H9 (cell line): ENCODE measurements around the gene GPR151. TPM values are rescaled to one million over a fixed set of nuclear protein-coding genes. Genes with fewer than 3 reads are reported as not detected.

Source experiments
- DNase-seq: peaks from one replicate; pipeline ENCODE4 v3.0.0-alpha.2; 2017
- H2AFZ ChIP-seq: one replicate; pipeline ENCODE4 v1.6.1; 2013; ENCODE audit warnings: mild to moderate bottlenecking, low read length, control low read depth, moderate library complexity
- H2AK5ac ChIP-seq: 2 replicates; pipeline ENCODE4 v1.6.1; 2013; ENCODE audit warnings: low read length, control low read depth, mixed read lengths; ENCODE audit not compliant: insufficient read length
- H2BK120ac ChIP-seq: one replicate; pipeline ENCODE4 v1.6.1; 2013; ENCODE audit warnings: low read depth, mild to moderate bottlenecking, low read length, control low read depth, inconsistent platforms; ENCODE audit not compliant: poor library complexity, severe bottlenecking
- H2BK12ac ChIP-seq: 2 replicates; pipeline ENCODE4 v1.6.1; 2013; ENCODE audit warnings: low read length, control low read depth, mixed read lengths, low read depth; ENCODE audit not compliant: insufficient read length
- H2BK15ac ChIP-seq: 2 replicates; pipeline ENCODE4 v1.6.1; 2013; ENCODE audit warnings: low read depth, low read length, control low read depth
- H2BK20ac ChIP-seq: one replicate; pipeline ENCODE4 v1.6.1; 2013; ENCODE audit warnings: low read depth, mild to moderate bottlenecking, low read length, control low read depth, inconsistent platforms; ENCODE audit not compliant: poor library complexity, severe bottlenecking
- H2BK5ac ChIP-seq: 2 replicates; pipeline ENCODE4 v1.6.1; 2013; ENCODE audit warnings: low read length, control low read depth, mixed read lengths; ENCODE audit not compliant: insufficient read length
- H3K14ac ChIP-seq: 2 replicates; pipeline ENCODE4 v1.6.1; 2013; ENCODE audit warnings: low read length, control low read depth; ENCODE audit not compliant: insufficient read depth
- H3K18ac ChIP-seq: 2 replicates; pipeline ENCODE4 v1.6.1; 2013; ENCODE audit warnings: low read depth, mild to moderate bottlenecking, mixed read lengths, low read length, control low read depth; ENCODE audit not compliant: insufficient read length
- H3K23ac ChIP-seq: 2 replicates; pipeline ENCODE4 v1.6.1; 2013; ENCODE audit warnings: low read length, control low read depth, mixed read lengths, low read depth; ENCODE audit not compliant: insufficient read length
- H3K23me2 ChIP-seq: 2 replicates; pipeline ENCODE4 v1.6.1; 2013; ENCODE audit warnings: low read depth, mild to moderate bottlenecking, mixed read lengths, low read length, control low read depth; ENCODE audit not compliant: insufficient read length, poor library complexity, severe bottlenecking
- H3K27ac ChIP-seq: 2 replicates; pipeline ENCODE4 v1.5.1; 2013; ENCODE audit warnings: low read length, control low read depth, mixed read lengths, low read depth; ENCODE audit not compliant: insufficient read length
- H3K27me3 ChIP-seq: 2 replicates; pipeline ENCODE4 v1.6.1; 2013; ENCODE audit warnings: low read length, control low read depth, inconsistent platforms; ENCODE audit not compliant: insufficient read depth
- H3K4ac ChIP-seq: 2 replicates; pipeline ENCODE4 v1.6.1; 2013; ENCODE audit warnings: low read depth, mild to moderate bottlenecking, control low read depth, inconsistent platforms, low read length, moderate library complexity
- H3K4me1 ChIP-seq: 2 replicates; pipeline ENCODE4 v1.6.1; 2013; ENCODE audit warnings: low read length, control low read depth, inconsistent platforms; ENCODE audit not compliant: insufficient read depth
- H3K4me2 ChIP-seq: 2 replicates; pipeline ENCODE4 v1.6.1; 2013; ENCODE audit warnings: low read length, control low read depth, mixed read lengths; ENCODE audit not compliant: insufficient read length, insufficient read depth
- H3K56ac ChIP-seq: 2 replicates; pipeline ENCODE4 v1.6.1; 2013; ENCODE audit warnings: low read depth, mild to moderate bottlenecking, mixed read lengths, low read length, control low read depth; ENCODE audit not compliant: insufficient read length
- H3K79me1 ChIP-seq: 2 replicates; pipeline ENCODE4 v1.6.1; 2013; ENCODE audit warnings: low read depth, mild to moderate bottlenecking, moderate library complexity, low read length, control low read depth, inconsistent platforms; ENCODE audit not compliant: insufficient read depth, poor library complexity, severe bottlenecking
- H3K79me2 ChIP-seq: 2 replicates; pipeline ENCODE4 v1.6.1; 2013; ENCODE audit warnings: low read length, control low read depth, inconsistent platforms; ENCODE audit not compliant: insufficient read depth
- H3K9ac ChIP-seq: 2 replicates; pipeline ENCODE4 v1.6.1; 2013; ENCODE audit warnings: low read length, control low read depth, mixed read lengths; ENCODE audit not compliant: insufficient read length; ENCODE audit errors: extremely low read depth
- H3K9me3 ChIP-seq: one replicate; pipeline ENCODE4 v1.6.1; 2013; ENCODE audit warnings: low read depth, low read length, inconsistent platforms; ENCODE audit not compliant: control insufficient read depth
- H3T11ph ChIP-seq: one replicate; pipeline ENCODE4 v1.6.1; 2013; ENCODE audit warnings: mild to moderate bottlenecking, low read length, control low read depth, inconsistent platforms
- H4K20me1 ChIP-seq: one replicate; pipeline ENCODE4 v1.6.1; 2013; ENCODE audit not compliant: control insufficient read depth, insufficient read length, insufficient read depth
- H4K5ac ChIP-seq: 2 replicates; pipeline ENCODE4 v1.6.1; 2013; ENCODE audit warnings: low read depth, mild to moderate bottlenecking, mixed read lengths, low read length, control low read depth; ENCODE audit not compliant: insufficient read length
- H4K8ac ChIP-seq: replicated peaks from 2 replicates; pipeline ENCODE4 v1.6.1; 2013; ENCODE audit warnings: low read length, control low read depth, mixed read lengths, low read depth; ENCODE audit not compliant: insufficient read length
- H4K91ac ChIP-seq: 2 replicates; pipeline ENCODE4 v1.6.1; 2013; ENCODE audit warnings: low read depth, mild to moderate bottlenecking, moderate library complexity, mixed read lengths, low read length, control low read depth; ENCODE audit not compliant: insufficient read length
- H3K27ac Mint-ChIP-seq, 3 experiments: 2 replicates in 2 of 3; 3 replicates in 1 of 3; pipeline ENCODE4 v1.8.0; 2020 to 2021; ENCODE audit warnings: mixed read lengths in 3 of 3, mild to moderate bottlenecking in 1 of 3, moderate library complexity in 1 of 3
- H3K27me3 Mint-ChIP-seq: 2 replicates; pipeline ENCODE4 v1.8.0; 2021; ENCODE audit warnings: low read depth, mild to moderate bottlenecking, moderate library complexity, mixed read lengths
- H3K36me3 Mint-ChIP-seq, 3 experiments: 2 replicates in 2 of 3; 3 replicates in 1 of 3; pipeline ENCODE4 v1.8.0; 2020 to 2021; ENCODE audit warnings: low read depth in 3 of 3, mixed read lengths in 3 of 3; ENCODE audit not compliant: insufficient read depth in 1 of 3
- H3K4me1 Mint-ChIP-seq, 2 experiments: 2 replicates each; pipeline ENCODE4 v1.8.0; 2020; ENCODE audit warnings: mixed read lengths in 2 of 2
- H3K4me3 Mint-ChIP-seq, 2 experiments: 2 replicates in 1 of 2; 3 replicates in 1 of 2; pipeline ENCODE4 v1.8.0; 2020 to 2021; ENCODE audit warnings: mild to moderate bottlenecking in 2 of 2, mixed read lengths in 2 of 2, moderate library complexity in 1 of 2
- H3K9me3 Mint-ChIP-seq, 2 experiments: 2 replicates in 1 of 2; 3 replicates in 1 of 2; pipeline ENCODE4 v1.8.0; 2020; ENCODE audit warnings: mild to moderate bottlenecking in 2 of 2, mixed read lengths in 2 of 2, moderate library complexity in 1 of 2
- CTCF ChIP-seq: fragments of 200-600 bp; sonication (generic); conservative IDR thresholded peaks from 3 replicates; pipeline ENCODE4 v1.8.0; 2021; ENCODE audit warnings: antibody characterized with exemption, mild to moderate bottlenecking
- WGBS: extraction: QIAGEN DNeasy Blood & Tissue Kit; methylation state at CpG from one replicate; pipeline ENCODE4 v1.1.7; 2013; ENCODE audit warnings: missing lambda C conversion rate, low lambda C conversion rate, mixed read lengths; ENCODE audit not compliant: insufficient read length; ENCODE audit errors: extremely low coverage; 5-methylcytosine and 5-hydroxymethylcytosine counted together
- total RNA-seq: library from RNA; stranded (reverse); gene quantifications from 2 replicates; pipeline ENCODE4 v1.2.1, GENCODE V29; 2021

Gene GPR151
- total RNA-seq, 1 experiment from 2014 or later: not detected

GRCh38 chr5:146564007-146564762 is 48.2 kb upstream of the GPR151 start:
- Mint-ChIP-seq H3K36me3 (peaks cover 0 to 1% (median 0%) of the 10 kb centered on the region in 3 experiments; a peak in 1 of 7 replicates), H3K4me1 (peaks cover 9 to 22% of the 10 kb centered on the region in 2 experiments)
- no peak overlapping the region for H3K18ac ChIP-seq

More at GRCh38 chr5:146564007-146564762, 48.2 kb upstream of the GPR151 start:
- Histone ChIP-seq H3K23me2 (no peaks in the 10 kb centered on the region), H3K79me1 (no peaks in the 10 kb centered on the region), H3K9me3 (no peaks in the 10 kb centered on the region), H2AFZ (no peak overlapping the region), H4K91ac (no peak overlapping the region), H3K27ac (no peak overlapping the region), H3K56ac (no peak overlapping the region), H2BK12ac (no peak overlapping the region), H3K4me2 (no peak overlapping the region), H3K79me2 (no peaks in the 10 kb centered on the region), H3K23ac (no peak overlapping the region), H3K4me1 (peaks cover 15% of the 10 kb centered on the region; the same call in 1 of the 2 replicates), H2BK5ac (no peak overlapping the region), H3K4ac (no peak overlapping the region), H2BK20ac (no peak overlapping the region), H2AK5ac (no peak overlapping the region), H3K27me3 (no peaks in the 10 kb centered on the region), H3K14ac (no peak overlapping the region), H3K9ac (no peak overlapping the region), H2BK120ac (no peak overlapping the region), H3T11ph (no peak overlapping the region), H4K5ac (no peak overlapping the region), H2BK15ac (no peak overlapping the region), H4K20me1 (no peaks in the 10 kb centered on the region), H4K8ac (no peak overlapping the region)
- no peak for TF ChIP-seq CTCF
- Mint-ChIP-seq H3K27ac (no peak overlapping the region), H3K27me3 (no peaks in the 10 kb centered on the region), H3K4me3 (no peak overlapping the region), H3K9me3 (peaks cover 0 to under 1% of the 10 kb centered on the region in 2 experiments; a peak in 2 of 5 replicates)
- DNase-seq: no peak
- no CpG with 5 or more reads among the region's 2 CpGs for WGBS
